ENCODE measurements around the gene ZNF442. TPM values are rescaled to one million over a fixed set of nuclear protein-coding genes. Genes with fewer than 3 reads are reported as not detected.
"Not testable (repeated sequence)": the region's sequence is repeated elsewhere in the genome, so short reads cannot be mapped to it uniquely, and the experiment has no call there.

The ZNF442 gene
- 0.92 and 2.8 TPM in 2 replicates for total RNA-seq

GRCh38 chr19:12365236-12366162 is at the start of gene ZNF442:
Gene ZNF442, minus strand, starts transcription at chr19:12365683. Its CDS starts 2,052 bp downstream, at chr19:12363631.
- DNase-seq (ENCODE audit: low read depth, low spot score) = peak; percentile 86

- no peak for DNase-seq (ENCODE audit: low read depth, low spot score)
Observed at GRCh38 chr19:12411893-12412292, 46.4 kb upstream of the ZNF442 start.

GRCh38 chr19:12400633-12401502 is 35.4 kb upstream of the ZNF442 start, which contains the start of gene ZNF799:
Gene ZNF799, minus strand, starts transcription at chr19:12401271. Its CDS starts 201 bp downstream, at chr19:12401070.
- DNase-seq (ENCODE audit: low read depth, low spot score) = peak; percentile 98

GRCh38 chr19:12399901-12400632 is 34.6 kb upstream of the ZNF442 start:
- not testable (repeated sequence) for DNase-seq (ENCODE audit: low read depth, low spot score)

- not testable (repeated sequence) for DNase-seq (ENCODE audit: low read depth, low spot score)
Observed at GRCh38 chr19:12391148-12391547, 25.7 kb upstream of the ZNF442 start.

- DNase-seq (ENCODE audit: low read depth, low spot score) = not testable (repeated sequence)
Observed at GRCh38 chr19:12386365-12386764, 20.9 kb upstream of the ZNF442 start.

- DNase-seq (ENCODE audit: low read depth, low spot score) = no peak
Observed at GRCh38 chr19:12380444-12380737, 14.9 kb upstream of the ZNF442 start.

GRCh38 chr19:12379732-12380443 is 14.4 kb upstream of the ZNF442 start:
- DNase-seq (ENCODE audit: low read depth, low spot score) = no peak

- DNase-seq (ENCODE audit: low read depth, low spot score) = no peak
Observed at GRCh38 chr19:12374026-12374425, 8.5 kb upstream of the ZNF442 start.

GRCh38 chr19:12364391-12365235 is 870 bp downstream of the ZNF442 start:
- DNase-seq (ENCODE audit: low read depth, low spot score) = no peak

- DNase-seq (ENCODE audit: low read depth, low spot score) = not testable (repeated sequence)
Observed at GRCh38 chr19:12362236-12362635, 3.2 kb downstream of the ZNF442 start.

- DNase-seq (ENCODE audit: low read depth, low spot score) = no peak
Observed at GRCh38 chr19:12353375-12353774, 12.1 kb downstream of the ZNF442 start.

GRCh38 chr19:12350890-12351197 is 14.6 kb downstream of the ZNF442 start:
- DNase-seq (ENCODE audit: low read depth, low spot score) = no peak

GRCh38 chr19:12350185-12350889 is 15.1 kb downstream of the ZNF442 start:
- no peak for DNase-seq (ENCODE audit: low read depth, low spot score)

GRCh38 chr19:12346896-12347295 is 18.6 kb downstream of the ZNF442 start:
- no peak for DNase-seq (ENCODE audit: low read depth, low spot score)

- no peak for DNase-seq (ENCODE audit: low read depth, low spot score)
Observed at GRCh38 chr19:12345197-12345596, 20.3 kb downstream of the ZNF442 start.

GRCh38 chr19:12333162-12334159 is 32.0 kb downstream of the ZNF442 start, which contains the start of gene ZNF563:
Gene ZNF563, minus strand, starts transcription at chr19:12333633. Its CDS starts 151 bp downstream, at chr19:12333482.
- peak; percentile 74 for DNase-seq (ENCODE audit: low read depth, low spot score)
